ENCODE results near the gene LENG1.
"Not testable (repeated sequence)": the region's sequence is repeated elsewhere in the genome, so short reads cannot be mapped to it uniquely, and the experiment has no call there.

LENG1 gene

DNA sequence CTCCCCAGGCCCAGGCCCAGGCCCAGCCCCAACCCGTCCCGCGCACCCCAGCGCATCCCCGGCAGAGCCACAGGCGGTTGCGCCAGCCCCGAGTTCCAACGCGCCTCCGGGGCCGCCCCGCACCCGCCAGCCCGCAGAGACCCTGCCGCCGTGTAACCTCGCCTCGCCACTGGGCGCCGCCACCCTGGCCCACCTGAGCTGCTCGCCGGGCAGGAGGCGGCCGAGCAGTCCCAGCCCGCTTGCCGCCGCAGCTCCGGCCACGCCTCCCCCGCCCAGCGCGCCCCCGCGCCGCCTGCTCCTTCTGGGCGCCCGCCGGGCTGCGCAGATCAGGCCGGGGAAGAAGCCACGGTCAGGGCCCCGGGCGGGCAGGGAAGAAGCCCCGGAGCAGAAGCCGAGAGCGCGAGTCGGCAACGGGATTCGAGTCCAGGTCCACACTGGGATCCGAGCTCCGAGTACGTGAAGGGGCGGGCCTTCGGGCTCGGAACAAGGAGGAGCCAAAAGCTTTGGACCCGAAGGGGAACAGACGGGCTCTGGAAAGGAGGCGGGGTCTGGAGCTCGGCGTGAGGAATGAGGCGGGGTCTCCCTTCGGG is 29.7 kb upstream of the LENG1 start, which contains the start of gene MBOAT7:
Gene MBOAT7 (minus strand): TSS at position 436 of the 590 bp plus-strand sequence. CDS start 1,072 bp downstream, outside the sequence.
- H3K27ac ChIP-seq (ENCODE audit: low read length): no peak within 1 kb of the TSS
- H3K9me3 ChIP-seq (ENCODE audit: control insufficient read depth, insufficient read depth, low read length): no peaks in the 10 kb centered on the region
- H3K27me3 ChIP-seq (ENCODE audit: control insufficient read depth, insufficient read depth, low read length): no peaks in the 10 kb centered on the region
- DNase-seq (ENCODE audit: low read depth, low spot score): no peak
- peak within 1 kb of the TSS; percentile 68 for H3K4me3 ChIP-seq (ENCODE audit: low read length)
- peaks cover 7% of the 10 kb centered on the region for H3K36me3 ChIP-seq (ENCODE audit: control insufficient read depth, insufficient read depth, low read length)
- WGBS (ENCODE audit: insufficient coverage, insufficient read length): no CpG with 5 or more reads among the region's 64 CpGs
- H3K4me1 ChIP-seq (ENCODE audit: control insufficient read depth, insufficient read depth, low read length): no peaks in the 10 kb centered on the region

DNA sequence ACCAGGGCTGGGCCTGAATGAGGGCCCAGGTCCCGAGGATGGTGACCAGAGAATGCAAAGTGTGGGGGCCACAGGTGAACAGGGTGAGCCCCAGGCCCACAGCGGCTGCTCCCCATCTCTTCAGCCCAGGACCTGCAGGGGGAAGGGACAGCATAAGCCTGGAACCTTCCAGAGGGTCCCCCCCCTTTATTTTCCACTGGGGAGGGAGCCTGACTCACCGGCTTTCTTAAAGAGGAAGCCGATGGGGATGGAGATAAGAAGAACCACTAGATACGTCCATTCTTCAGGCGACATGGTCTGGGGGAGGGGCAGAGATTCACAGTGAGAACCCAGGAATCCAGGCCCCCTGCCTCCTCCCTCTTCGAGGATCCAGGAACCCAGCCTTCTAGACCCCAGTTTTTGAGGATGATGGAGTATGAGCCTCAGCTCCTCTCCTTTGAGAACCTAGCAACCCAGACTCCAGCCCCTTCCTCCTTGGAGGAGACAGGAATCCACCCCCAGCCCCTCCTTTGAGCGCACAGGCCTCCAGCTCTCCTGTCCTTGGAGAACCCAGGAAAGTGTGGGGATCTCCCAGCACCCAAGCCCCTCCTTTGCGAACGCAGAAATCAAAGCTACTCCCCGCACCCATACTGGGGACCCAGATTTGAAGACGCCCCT is 28.8 kb upstream of the LENG1 start:
- no peaks in the 10 kb centered on the region for H3K27me3 ChIP-seq (ENCODE audit: control insufficient read depth, insufficient read depth, low read length)
- WGBS (ENCODE audit: insufficient coverage, insufficient read length): no CpG with 5 or more reads among the region's 12 CpGs
- peak overlapping the region; percentile 59; the same call in 1 of the 2 replicates for H3K4me3 ChIP-seq (ENCODE audit: low read length)
- no peak for DNase-seq (ENCODE audit: low read depth, low spot score)
- peaks cover 10% of the 10 kb centered on the region for H3K36me3 ChIP-seq (ENCODE audit: control insufficient read depth, insufficient read depth, low read length)
- H3K9me3 ChIP-seq (ENCODE audit: control insufficient read depth, insufficient read depth, low read length): no peaks in the 10 kb centered on the region
- H3K27ac ChIP-seq (ENCODE audit: low read length): no peak overlapping the region
- no peaks in the 10 kb centered on the region for H3K4me1 ChIP-seq (ENCODE audit: control insufficient read depth, insufficient read depth, low read length)

DNA sequence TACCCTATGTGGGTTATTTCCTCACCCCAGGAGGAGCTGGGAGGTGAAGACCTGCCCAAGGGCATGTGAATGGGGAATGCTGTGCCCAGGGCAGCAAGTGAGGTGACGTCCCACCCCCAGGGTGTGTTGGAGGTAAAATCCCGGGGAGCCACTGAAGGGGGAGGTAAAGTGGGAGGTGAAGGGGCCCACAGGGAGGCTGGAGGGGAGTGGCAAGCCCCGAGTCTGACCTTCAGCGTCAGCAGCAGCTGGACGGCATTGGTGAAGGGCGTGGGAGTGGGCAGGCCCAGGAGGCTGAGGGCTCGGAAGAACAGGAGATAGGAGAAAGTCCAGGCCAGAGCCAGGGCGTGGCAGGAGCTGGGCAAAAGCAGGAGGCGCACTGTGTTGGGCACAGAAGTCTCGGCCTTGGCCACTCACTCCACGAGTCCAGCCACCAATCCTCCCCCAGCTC is 27.4 kb upstream of the LENG1 start:
- H3K27ac ChIP-seq (ENCODE audit: low read length): no peak overlapping the region
- peaks cover 9% of the 10 kb centered on the region; the same call in 1 of the 2 replicates for H3K36me3 ChIP-seq (ENCODE audit: control insufficient read depth, insufficient read depth, low read length)
- H3K27me3 ChIP-seq (ENCODE audit: control insufficient read depth, insufficient read depth, low read length): no peaks in the 10 kb centered on the region
- no peaks in the 10 kb centered on the region for H3K4me1 ChIP-seq (ENCODE audit: control insufficient read depth, insufficient read depth, low read length)
- no peak for DNase-seq (ENCODE audit: low read depth, low spot score)
- no peaks in the 10 kb centered on the region for H3K9me3 ChIP-seq (ENCODE audit: control insufficient read depth, insufficient read depth, low read length)
- no peak overlapping the region for H3K4me3 ChIP-seq (ENCODE audit: low read length)
- no CpG with 5 or more reads among the region's 11 CpGs for WGBS (ENCODE audit: insufficient coverage, insufficient read length)

GRCh38 chr19:54186351-54186750 is 26.8 kb upstream of the LENG1 start:
- DNase-seq (ENCODE audit: low read depth, low spot score): no peak
- Histone ChIP-seq H3K9me3 (ENCODE audit: control insufficient read depth, insufficient read depth, low read length) (no peaks in the 10 kb centered on the region), H3K4me1 (ENCODE audit: control insufficient read depth, insufficient read depth, low read length) (no peaks in the 10 kb centered on the region), H3K4me3 (ENCODE audit: low read length) (no peak overlapping the region), H3K36me3 (ENCODE audit: control insufficient read depth, insufficient read depth, low read length) (peaks cover 9% of the 10 kb centered on the region; the same call in 1 of the 2 replicates), H3K27ac (ENCODE audit: low read length) (no peak overlapping the region), H3K27me3 (ENCODE audit: control insufficient read depth, insufficient read depth, low read length) (no peaks in the 10 kb centered on the region)
- no CpG with 5 or more reads among the region's 8 CpGs for WGBS (ENCODE audit: insufficient coverage, insufficient read length)

GRCh38 chr19:54183431-54183830 is 23.9 kb upstream of the LENG1 start:
- Histone ChIP-seq H3K4me3 (ENCODE audit: low read length) (no peak overlapping the region), H3K27ac (ENCODE audit: low read length) (no peak overlapping the region), H3K4me1 (ENCODE audit: control insufficient read depth, insufficient read depth, low read length) (no peaks in the 10 kb centered on the region), H3K27me3 (ENCODE audit: control insufficient read depth, insufficient read depth, low read length) (no peaks in the 10 kb centered on the region), H3K9me3 (ENCODE audit: control insufficient read depth, insufficient read depth, low read length) (no peaks in the 10 kb centered on the region), H3K36me3 (ENCODE audit: control insufficient read depth, insufficient read depth, low read length) (peaks cover 11% of the 10 kb centered on the region; the same call in 1 of the 2 replicates)
- WGBS (ENCODE audit: insufficient coverage, insufficient read length): no CpG with 5 or more reads among the region's 11 CpGs
- no peak for DNase-seq (ENCODE audit: low read depth, low spot score)

DNA sequence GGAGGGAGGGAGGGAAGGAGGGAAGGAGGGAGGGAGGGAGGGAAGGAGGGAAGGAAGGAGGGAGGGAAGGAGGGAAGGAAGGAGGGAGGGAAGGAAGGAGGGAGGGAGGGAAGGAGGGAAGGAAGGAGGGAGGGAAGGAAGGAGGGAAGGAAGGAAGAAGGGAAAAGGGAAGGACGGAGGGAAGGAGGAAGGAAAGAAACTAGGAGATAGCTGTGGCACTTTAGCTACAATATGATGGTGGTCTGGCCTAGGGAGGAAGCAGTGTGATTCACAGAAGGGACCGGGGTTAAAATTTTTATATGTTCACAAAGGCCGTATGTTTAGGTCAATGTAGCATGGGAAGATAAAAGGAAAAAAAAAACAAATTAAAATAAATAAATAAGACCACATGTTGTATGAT is 22.4 kb upstream of the LENG1 start:
- H3K4me3 ChIP-seq (ENCODE audit: low read length); H3K4me1 ChIP-seq (ENCODE audit: control insufficient read depth, insufficient read depth, low read length); H3K27ac ChIP-seq (ENCODE audit: low read length); DNase-seq (ENCODE audit: low read depth, low spot score); H3K27me3 ChIP-seq (ENCODE audit: control insufficient read depth, insufficient read depth, low read length); H3K9me3 ChIP-seq (ENCODE audit: control insufficient read depth, insufficient read depth, low read length): not testable (repeated sequence)
- WGBS (ENCODE audit: insufficient coverage, insufficient read length): no CpG with 5 or more reads among the region's 3 CpGs
- peaks cover 10% of the 10 kb centered on the region; the same call in 1 of the 2 replicates for H3K36me3 ChIP-seq (ENCODE audit: control insufficient read depth, insufficient read depth, low read length)

DNA sequence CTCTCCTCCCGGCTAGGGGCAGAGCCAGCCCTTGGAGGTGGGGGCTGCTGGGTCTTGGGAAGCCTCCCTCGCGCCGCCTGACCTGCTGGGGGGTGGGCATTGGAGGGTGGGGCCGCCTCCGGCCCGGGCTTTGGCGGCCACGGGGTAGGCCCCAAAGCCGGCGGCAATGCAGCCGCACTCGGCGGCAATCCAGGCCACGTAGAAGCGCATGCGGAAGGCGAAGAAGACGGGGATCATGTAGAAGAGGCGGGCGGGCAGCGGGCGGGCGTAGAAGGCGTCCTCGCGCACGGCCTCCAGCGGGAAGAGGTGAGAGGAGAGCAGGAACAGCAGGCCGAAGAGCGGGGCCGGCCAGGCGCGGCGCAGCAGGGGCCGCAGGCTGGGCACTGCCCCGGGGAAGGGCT is 21.2 kb upstream of the LENG1 start:
- H3K4me3 ChIP-seq (ENCODE audit: low read length): no peak overlapping the region
- no peaks in the 10 kb centered on the region for H3K27me3 ChIP-seq (ENCODE audit: control insufficient read depth, insufficient read depth, low read length)
- no peak for DNase-seq (ENCODE audit: low read depth, low spot score)
- peaks cover 8% of the 10 kb centered on the region; the same call in 1 of the 2 replicates for H3K36me3 ChIP-seq (ENCODE audit: control insufficient read depth, insufficient read depth, low read length)
- H3K4me1 ChIP-seq (ENCODE audit: control insufficient read depth, insufficient read depth, low read length): no peaks in the 10 kb centered on the region
- H3K9me3 ChIP-seq (ENCODE audit: control insufficient read depth, insufficient read depth, low read length): no peaks in the 10 kb centered on the region
- no CpG with 5 or more reads among the region's 37 CpGs for WGBS (ENCODE audit: insufficient coverage, insufficient read length)
- H3K27ac ChIP-seq (ENCODE audit: low read length): no peak overlapping the region

DNA sequence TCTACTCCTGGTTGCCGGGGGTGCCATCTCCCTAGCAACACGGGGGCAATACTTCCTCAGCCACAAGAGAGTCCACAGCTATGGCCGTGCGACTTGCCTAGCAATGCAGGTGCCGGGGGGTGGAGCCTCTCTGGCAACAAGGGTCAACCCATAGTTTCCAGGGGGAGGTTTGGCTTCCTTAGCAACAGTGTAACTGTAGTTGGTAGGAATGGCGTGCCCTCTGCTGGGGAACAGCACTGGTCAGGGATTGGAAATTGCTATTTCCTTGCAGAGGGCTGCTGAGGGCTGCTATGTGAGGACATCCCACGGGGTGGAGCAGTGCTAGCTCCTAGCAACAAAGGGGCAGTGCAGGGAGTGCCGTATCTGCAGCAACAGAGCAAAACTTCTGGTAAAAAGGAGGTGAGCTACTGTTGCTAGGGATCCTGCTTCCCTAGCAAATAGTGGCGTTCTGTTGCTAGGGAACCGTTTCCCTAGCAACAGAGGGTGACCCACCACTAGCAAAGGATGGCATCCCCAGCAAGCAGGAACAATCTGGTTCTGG is 20.5 kb upstream of the LENG1 start:
- DNase-seq (ENCODE audit: low read depth, low spot score): no peak
- no peak overlapping the region for H3K27ac ChIP-seq (ENCODE audit: low read length)

GRCh38 chr19:54179262-54179852 is 19.8 kb upstream of the LENG1 start:
- Histone ChIP-seq H3K4me1 (ENCODE audit: control insufficient read depth, insufficient read depth, low read length) (no peaks in the 10 kb centered on the region), H3K27me3 (ENCODE audit: control insufficient read depth, insufficient read depth, low read length) (no peaks in the 10 kb centered on the region), H3K27ac (ENCODE audit: low read length) (no peak overlapping the region), H3K36me3 (ENCODE audit: control insufficient read depth, insufficient read depth, low read length) (peaks cover 8% of the 10 kb centered on the region; the same call in 1 of the 2 replicates), H3K4me3 (ENCODE audit: low read length) (no peak overlapping the region), H3K9me3 (ENCODE audit: control insufficient read depth, insufficient read depth, low read length) (no peaks in the 10 kb centered on the region)
- DNase-seq (ENCODE audit: low read depth, low spot score): no peak
- no CpG with 5 or more reads among the region's 10 CpGs for WGBS (ENCODE audit: insufficient coverage, insufficient read length)

More for the DNA sequence above, 20.5 kb upstream of the LENG1 start:
- Histone ChIP-seq H3K9me3 (ENCODE audit: control insufficient read depth, insufficient read depth, low read length) (no peaks in the 10 kb centered on the region), H3K36me3 (ENCODE audit: control insufficient read depth, insufficient read depth, low read length) (peaks cover 8% of the 10 kb centered on the region; the same call in 1 of the 2 replicates), H3K4me3 (ENCODE audit: low read length) (no peak overlapping the region), H3K4me1 (ENCODE audit: control insufficient read depth, insufficient read depth, low read length) (no peaks in the 10 kb centered on the region), H3K27me3 (ENCODE audit: control insufficient read depth, insufficient read depth, low read length) (no peaks in the 10 kb centered on the region)
- no CpG with 5 or more reads among the region's 10 CpGs for WGBS (ENCODE audit: insufficient coverage, insufficient read length)

- no peak overlapping the region for H3K27ac ChIP-seq (ENCODE audit: low read length)
- peaks cover 8% of the 10 kb centered on the region; the same call in 1 of the 2 replicates for H3K36me3 ChIP-seq (ENCODE audit: control insufficient read depth, insufficient read depth, low read length)
- no peaks in the 10 kb centered on the region for H3K9me3 ChIP-seq (ENCODE audit: control insufficient read depth, insufficient read depth, low read length)
- H3K4me3 ChIP-seq (ENCODE audit: low read length): no peak overlapping the region
- WGBS (ENCODE audit: insufficient coverage, insufficient read length): no CpG with 5 or more reads among the region's 23 CpGs
- no peak for DNase-seq (ENCODE audit: low read depth, low spot score)
- H3K4me1 ChIP-seq (ENCODE audit: control insufficient read depth, insufficient read depth, low read length): peaks cover 2% of the 10 kb centered on the region; the same call in 1 of the 2 replicates
- H3K27me3 ChIP-seq (ENCODE audit: control insufficient read depth, insufficient read depth, low read length): no peaks in the 10 kb centered on the region
Observed at GRCh38 chr19:54178581-54179261, 19.2 kb upstream of the LENG1 start.

Measured in iPS DF 6.9 (cell line).